ENCODE results near the gene VPS13D. TPM values are rescaled to one million over a fixed set of nuclear protein-coding genes. Genes with fewer than 3 reads are reported as not detected.

Gene VPS13D
- polyA plus RNA-seq, 1 of the 3 experiments (the other 2 are of a cell fraction) = 15.0 TPM

DNA sequence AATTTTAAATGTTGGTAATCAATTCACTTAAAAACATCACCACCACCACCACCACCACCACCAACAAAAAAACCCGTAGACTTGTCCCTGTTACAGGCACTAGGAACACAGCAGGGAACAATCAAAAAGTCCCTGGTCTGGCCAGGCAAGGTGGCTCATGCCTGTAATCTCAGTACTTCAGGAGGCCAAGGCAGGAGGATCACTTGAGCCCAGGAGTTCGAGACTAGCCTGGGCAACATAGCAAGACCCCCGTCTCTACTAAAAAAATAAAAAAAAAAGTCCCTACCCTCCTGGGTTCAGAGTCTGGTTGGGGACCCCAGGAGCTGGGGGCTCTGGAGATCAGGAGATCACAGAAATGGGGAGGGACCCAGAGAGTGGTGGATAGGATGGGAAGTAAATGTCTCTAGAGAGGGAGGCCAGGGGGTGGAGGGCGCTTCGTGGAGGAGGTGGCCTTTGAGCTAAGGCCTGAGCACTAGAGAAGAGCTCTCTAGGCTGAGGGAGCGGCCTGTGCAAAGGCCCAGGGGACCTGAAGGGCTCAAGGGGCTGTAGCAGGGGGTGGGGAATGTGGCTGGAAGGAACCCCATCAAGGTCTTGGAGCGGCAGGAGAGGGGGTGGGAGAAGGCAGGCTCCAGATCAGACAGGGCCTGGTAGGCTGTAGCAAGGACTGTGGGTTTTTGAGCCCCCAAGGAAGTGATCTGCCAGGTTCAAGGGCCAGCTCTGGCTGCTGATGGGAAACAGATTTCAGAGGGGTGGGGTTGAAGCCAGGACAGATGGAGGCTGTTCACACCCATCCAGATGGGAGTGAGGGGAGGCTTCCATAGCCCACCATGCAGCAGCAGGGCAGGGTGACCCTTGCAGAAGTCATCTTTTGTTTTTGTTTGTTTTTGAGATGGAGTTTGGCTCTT lies 24.8 kb upstream of the VPS13D start:
- no peaks in the 10 kb centered on the region for H4K20me1 ChIP-seq (ENCODE audit: insufficient read depth)
- no peaks in the 10 kb centered on the region for H3F3A ChIP-seq (replicated peaks; ENCODE audit: insufficient read depth)
- no peaks in the 10 kb centered on the region for H3K9me3 ChIP-seq
- TF ChIP-seq GABPA (IDR thresholded peaks at IDR 0.05; ENCODE audit: low read depth) = no peak
- WGBS (ENCODE audit: low lambda C conversion rate) = 69% methylated on average over 7 of the region's 7 CpGs
- POLR2A ChIA-PET = no interaction called here
- H3K4me1 ChIP-seq (ENCODE audit: control insufficient read depth in 1 of 2, insufficient read depth in 2 of 2, low read depth in 1 of 2, low read length in 1 of 2) = peaks cover 0 to 5% of the 10 kb centered on the region in 2 experiments; a peak in 1 of 4 replicates
- no peak overlapping the region for H3K9ac ChIP-seq
- H3K9me2 ChIP-seq = no peaks in the 10 kb centered on the region
- H3K4me3 ChIP-seq (ENCODE audit: low read depth in 2 of 2, low read length in 1 of 2) = no peak overlapping the region
- H3K4me2 ChIP-seq = no peak overlapping the region
- H2AFZ ChIP-seq (ENCODE audit: low read depth) = no peak overlapping the region
- no peaks in the 10 kb centered on the region for H3K36me3 ChIP-seq (replicated peaks in 1 of 2; ENCODE audit: control insufficient read depth in 1 of 2, insufficient read depth in 2 of 2, low read length in 1 of 2)
- no peaks in the 10 kb centered on the region for H3K79me2 ChIP-seq (ENCODE audit: insufficient read depth)
- H3K27ac ChIP-seq (ENCODE audit: low read depth in 2 of 2, low read length in 1 of 2) = no peak overlapping the region
- no peaks in the 10 kb centered on the region for H3K27me3 ChIP-seq (ENCODE audit: insufficient read depth)
- CTCF ChIA-PET = interaction anchor here (0.6 to 12.7 kb wide), 3 partner anchors 8 to 83 kb away, joined by 3 to 436 read pairs (median 3); no protein-coding TSS in a partner anchor
- DNase-seq = peak; percentile 66

DNA sequence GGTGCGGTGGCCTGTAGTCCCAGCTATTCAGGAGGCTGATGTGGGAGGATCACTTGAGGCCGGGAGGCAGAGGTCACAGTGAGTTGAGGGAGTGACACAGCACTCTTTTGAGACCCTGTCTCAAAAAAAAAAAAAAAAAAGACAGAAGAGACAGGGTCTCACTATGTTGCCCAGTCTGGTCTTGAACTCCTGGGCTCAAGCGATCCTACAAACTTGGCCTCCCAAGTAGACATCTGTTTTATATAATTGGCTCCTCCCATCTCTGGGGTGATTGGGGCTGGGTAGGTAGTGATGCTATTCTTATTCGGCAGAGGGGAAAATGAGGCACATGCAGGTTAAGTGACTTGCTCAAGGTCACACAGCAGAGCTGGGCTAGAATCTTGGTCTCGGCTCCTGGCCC lies 23.6 kb upstream of the VPS13D start:
- DNase-seq = no peak
- 73% methylated on average over 5 of the region's 5 CpGs for WGBS (ENCODE audit: low lambda C conversion rate)
- H3K79me2 ChIP-seq (ENCODE audit: insufficient read depth) = no peaks in the 10 kb centered on the region
- TF ChIP-seq TEAD4 (IDR thresholded peaks at IDR 0.05; ENCODE audit: borderline replicate concordance, insufficient read depth) (no peak), RCOR1 (IDR thresholded peaks at IDR 0.05; ENCODE audit: low read length) (no peak), EZH2phosphoT487 (IDR thresholded peaks at IDR 0.05; ENCODE audit: borderline replicate concordance, low read depth) (no peak)
- TF ChIP-seq, protein P1, sequence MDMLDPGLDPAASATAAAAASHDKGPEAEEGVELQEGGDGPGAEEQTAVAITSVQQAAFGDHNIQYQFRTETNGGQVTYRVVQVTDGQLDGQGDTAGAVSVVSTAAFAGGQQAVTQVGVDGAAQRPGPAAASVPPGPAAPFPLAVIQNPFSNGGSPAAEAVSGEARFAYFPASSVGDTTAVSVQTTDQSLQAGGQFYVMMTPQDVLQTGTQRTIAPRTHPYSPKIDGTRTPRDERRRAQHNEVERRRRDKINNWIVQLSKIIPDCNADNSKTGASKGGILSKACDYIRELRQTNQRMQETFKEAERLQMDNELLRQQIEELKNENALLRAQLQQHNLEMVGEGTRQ (IDR thresholded peaks at IDR 0.05; ENCODE audit: borderline replicate concordance, low read depth, low read length) = no peak
- no peak overlapping the region for H2AFZ ChIP-seq (ENCODE audit: low read depth)
- H3F3A ChIP-seq (replicated peaks; ENCODE audit: insufficient read depth) = no peaks in the 10 kb centered on the region
- no peak overlapping the region for H3K27ac ChIP-seq (ENCODE audit: low read depth in 2 of 2, low read length in 1 of 2)
- no peaks in the 10 kb centered on the region for H4K20me1 ChIP-seq (ENCODE audit: insufficient read depth)
- no peak overlapping the region for H3K4me3 ChIP-seq (ENCODE audit: low read depth in 2 of 2, low read length in 1 of 2)
- no peak overlapping the region for H3K9ac ChIP-seq
- H3K9me3 ChIP-seq = no peaks in the 10 kb centered on the region
- no peaks in the 10 kb centered on the region for H3K27me3 ChIP-seq (ENCODE audit: insufficient read depth)
- ChIA-PET CTCF (interaction anchor here (12.7 kb wide), 1 partner anchor 84 kb away, joined by 436 read pairs; no protein-coding TSS in a partner anchor), POLR2A (no interaction called here)
- no peak overlapping the region for H3K4me2 ChIP-seq
- H3K4me1 ChIP-seq (ENCODE audit: control insufficient read depth in 1 of 2, insufficient read depth in 2 of 2, low read depth in 1 of 2, low read length in 1 of 2) = peaks cover 0 to 5% of the 10 kb centered on the region in 2 experiments; a peak in 1 of 4 replicates
- H3K36me3 ChIP-seq (replicated peaks in 1 of 2; ENCODE audit: control insufficient read depth in 1 of 2, insufficient read depth in 2 of 2, low read length in 1 of 2) = no peaks in the 10 kb centered on the region
- no peaks in the 10 kb centered on the region for H3K9me2 ChIP-seq

DNA sequence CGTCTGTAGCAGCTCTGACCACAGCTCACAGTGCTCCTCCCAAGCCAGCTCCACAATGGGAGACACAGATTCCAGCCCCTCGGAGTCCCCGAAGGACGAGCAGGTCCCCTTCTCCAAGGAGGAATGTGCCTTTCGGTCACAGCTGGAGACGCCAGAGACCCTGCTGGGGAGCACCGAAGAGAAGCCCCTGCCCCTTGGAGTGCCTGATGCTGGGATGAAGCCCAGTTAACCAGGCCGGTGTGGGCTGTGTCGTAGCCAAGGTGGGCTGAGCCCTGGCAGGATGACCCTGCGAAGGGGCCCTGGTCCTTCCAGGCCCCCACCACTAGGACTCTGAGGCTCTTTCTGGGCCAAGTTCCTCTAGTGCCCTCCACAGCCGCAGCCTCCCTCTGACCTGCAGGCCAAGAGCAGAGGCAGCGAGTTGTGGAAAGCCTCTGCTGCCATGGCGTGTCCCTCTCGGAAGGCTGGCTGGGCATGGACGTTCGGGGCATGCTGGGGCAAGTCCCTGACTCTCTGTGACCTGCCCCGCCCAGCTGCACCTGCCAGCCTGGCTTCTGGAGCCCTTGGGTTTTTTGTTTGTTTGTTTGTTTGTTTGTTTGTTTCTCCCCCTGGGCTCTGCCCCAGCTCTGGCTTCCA lies 22.9 kb upstream of the VPS13D start:
- Histone ChIP-seq H2AFZ (ENCODE audit: low read depth) (no peak overlapping the region), H3K27ac (ENCODE audit: low read depth in 2 of 2, low read length in 1 of 2) (no peak overlapping the region), H3F3A (replicated peaks; ENCODE audit: insufficient read depth) (no peaks in the 10 kb centered on the region), H3K36me3 (replicated peaks in 1 of 2; ENCODE audit: control insufficient read depth in 1 of 2, insufficient read depth in 2 of 2, low read length in 1 of 2) (no peaks in the 10 kb centered on the region), H3K79me2 (ENCODE audit: insufficient read depth) (no peaks in the 10 kb centered on the region), H3K9me2 (no peaks in the 10 kb centered on the region), H3K9ac (no peak overlapping the region), H3K4me3 (ENCODE audit: low read depth in 2 of 2, low read length in 1 of 2) (no peak overlapping the region), H3K9me3 (no peaks in the 10 kb centered on the region), H4K20me1 (ENCODE audit: insufficient read depth) (no peaks in the 10 kb centered on the region), H3K4me1 (ENCODE audit: control insufficient read depth in 1 of 2, insufficient read depth in 2 of 2, low read depth in 1 of 2, low read length in 1 of 2) (peaks cover 0 to 5% of the 10 kb centered on the region in 2 experiments; a peak in 1 of 4 replicates), H3K4me2 (no peak overlapping the region), H3K27me3 (ENCODE audit: insufficient read depth) (no peaks in the 10 kb centered on the region)
- ChIA-PET CTCF (interaction anchor here (0.7 to 12.7 kb wide), 5 partner anchors 12 to 85 kb away, joined by 3 to 436 read pairs (median 5); no protein-coding TSS in a partner anchor), POLR2A (no interaction called here)
- TF ChIP-seq EZH2phosphoT487 (IDR thresholded peaks at IDR 0.05; ENCODE audit: borderline replicate concordance, low read depth) = no peak
- no peak for TF ChIP-seq SIN3A (IDR thresholded peaks at IDR 0.05; ENCODE audit: borderline replicate concordance, low read depth, low read length)
- no peak for TF ChIP-seq TEAD4 (IDR thresholded peaks at IDR 0.05; ENCODE audit: borderline replicate concordance, insufficient read depth)
- no peak for TF ChIP-seq NFIC (IDR thresholded peaks at IDR 0.05; ENCODE audit: borderline replicate concordance)
- TF ChIP-seq, protein P2, sequence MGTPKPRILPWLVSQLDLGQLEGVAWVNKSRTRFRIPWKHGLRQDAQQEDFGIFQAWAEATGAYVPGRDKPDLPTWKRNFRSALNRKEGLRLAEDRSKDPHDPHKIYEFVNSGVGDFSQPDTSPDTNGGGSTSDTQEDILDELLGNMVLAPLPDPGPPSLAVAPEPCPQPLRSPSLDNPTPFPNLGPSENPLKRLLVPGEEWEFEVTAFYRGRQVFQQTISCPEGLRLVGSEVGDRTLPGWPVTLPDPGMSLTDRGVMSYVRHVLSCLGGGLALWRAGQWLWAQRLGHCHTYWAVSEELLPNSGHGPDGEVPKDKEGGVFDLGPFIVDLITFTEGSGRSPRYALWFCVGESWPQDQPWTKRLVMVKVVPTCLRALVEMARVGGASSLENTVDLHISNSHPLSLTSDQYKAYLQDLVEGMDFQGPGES (IDR thresholded peaks at IDR 0.05; ENCODE audit: low read depth, low read length) = no peak
- TF ChIP-seq, protein P1 (IDR thresholded peaks at IDR 0.05; ENCODE audit: borderline replicate concordance, low read depth, low read length) = no peak
- WGBS (ENCODE audit: low lambda C conversion rate) = 65% methylated on average over 10 of the region's 17 CpGs
- no peak for DNase-seq

All from SK-N-SH (cell line).